HCT116 (cell line): ENCODE measurements around the gene EMB. TPM values are rescaled to one million over a fixed set of nuclear protein-coding genes. Genes with fewer than 3 reads are reported as not detected.

Source experiments
- ATAC-seq: fragments of 200-7000 bp; cut with Tn5 transposase; 2 replicates; pipeline ENCODE4 v1.9.1; 2020; ENCODE audit warnings: mild to moderate bottlenecking, moderate library complexity
- BruUV-seq: library from RNA; stranded (reverse); fragments of 400-500 nt; replicated peaks from 2 replicates; lab custom pipeline; 2021; lab: Mats Ljungman, UMichigan
- CTCF ChIA-PET: fragments of 300-600 bp; sonication (Branson Sonifier 250); formaldehyde crosslinking; loops from one replicate; lab custom pipeline; 2021; ENCODE audit warnings: antibody characterized with exemption; lab: Charles Lee
- POLR2A ChIA-PET: fragments of 300-600, 350-600 bp; sonication (Branson Sonifier 250); formaldehyde crosslinking; loops from one replicate; lab custom pipeline; 2021; ENCODE audit warnings: antibody characterized with exemption; lab: Charles Lee
- RAD21 ChIA-PET, 2 experiments: fragments of 300-600 bp; sonication (Branson Sonifier 250); formaldehyde crosslinking; loops; one replicate each; lab custom pipeline; 2023; ENCODE audit warnings: low total read pairs in 2 of 2; ENCODE audit not compliant: uncharacterized antibody in 2 of 2, unreplicated experiment in 2 of 2, low non-redundant PET in 1 of 2; lab: Charles Lee
- DNase-seq: peaks from one replicate; pipeline ENCODE4 v3.0.0-alpha.2; 2010; ENCODE audit warnings: low read depth, low spot score
- H2AFZ ChIP-seq: fragments of 200-600 bp; shearing (Covaris generic), sonication (generic); 2 replicates; pipeline ENCODE4 v1.6.1; 2017; ENCODE audit warnings: low read depth, mixed run types, mixed read lengths, antibody characterized with exemption, low read length; ENCODE audit not compliant: poor library complexity, severe bottlenecking
- H3K27ac ChIP-seq: 2 replicates; pipeline ENCODE4 v1.5.1; 2012; ENCODE audit warnings: low read depth, low read length
- H3K27me3 ChIP-seq: fragments of 200-600 bp; sonication (generic); 2 replicates; pipeline ENCODE4 v1.6.1; 2016; ENCODE audit warnings: mixed run types, low read length, mixed read lengths; ENCODE audit not compliant: insufficient read depth
- H3K36me3 ChIP-seq, 2 experiments: fragments of 200-500 bp in 1 of 2; fragments of 200-600 bp in 1 of 2; sonication (Bioruptor generic) in 1 of 2; sonication (generic) in 1 of 2; 2 replicates each; pipeline versions ENCODE4 v1.5.1 to v1.6.1; 2014 to 2016; ENCODE audit warnings: low read length in 2 of 2, inconsistent platforms in 1 of 2, mixed read lengths in 1 of 2, mixed run types in 1 of 2; ENCODE audit not compliant: insufficient read depth in 2 of 2, control insufficient read depth in 1 of 2
- H3K4me1 ChIP-seq, 2 experiments: fragments of 200-600 bp in 1 of 2; sonication (generic) in 1 of 2; 2 replicates each; pipeline versions ENCODE4 v1.5.1 to v1.6.1; 2012 to 2017; ENCODE audit warnings: low read length in 2 of 2, inconsistent platforms in 1 of 2, mild to moderate bottlenecking in 1 of 2, mixed read lengths in 1 of 2, mixed run types in 1 of 2, moderate library complexity in 1 of 2; ENCODE audit not compliant: insufficient read depth in 2 of 2, control insufficient read depth in 1 of 2
- H3K4me2 ChIP-seq: fragments of 200-600 bp; sonication (generic); 2 replicates; pipeline ENCODE4 v1.6.1; 2017; ENCODE audit warnings: mixed run types, low read length, mixed read lengths
- H3K4me3 ChIP-seq, 2 experiments: fragments of 200-600 bp in 1 of 2; sonication (generic) in 1 of 2; replicated peaks in 1 of 2; 2 replicates each; pipeline ENCODE4 v1.5.1; 2011 to 2016; ENCODE audit warnings: low read length in 2 of 2, control low read depth in 1 of 2, low read depth in 1 of 2, mild to moderate bottlenecking in 1 of 2, mixed read lengths in 1 of 2, mixed run types in 1 of 2
- H3K79me2 ChIP-seq: fragments of 200-600 bp; sonication (generic); 2 replicates; pipeline ENCODE4 v1.6.1; 2017; ENCODE audit warnings: mild to moderate bottlenecking, mixed run types, low read length, moderate library complexity, mixed read lengths; ENCODE audit not compliant: insufficient read depth
- H3K9ac ChIP-seq: fragments of 200-600 bp; sonication (generic); 2 replicates; pipeline ENCODE4 v1.6.1; 2016; ENCODE audit warnings: low read length, mixed read lengths
- H3K9me2 ChIP-seq: fragments of 200-600 bp; sonication (generic), shearing (Covaris generic); 2 replicates; pipeline ENCODE4 v1.6.1; 2017; ENCODE audit warnings: mixed run types, mild to moderate bottlenecking, moderate library complexity; ENCODE audit not compliant: insufficient read depth
- H3K9me3 ChIP-seq, 2 experiments: fragments of 200-500 bp in 1 of 2; fragments of 200-600 bp in 1 of 2; sonication (Bioruptor generic) in 1 of 2; sonication (generic) in 1 of 2; 2 replicates each; pipeline ENCODE4 v1.6.1; 2014 to 2017; ENCODE audit warnings: low read length in 2 of 2, mixed read lengths in 2 of 2, inconsistent platforms in 1 of 2, low read depth in 1 of 2, mild to moderate bottlenecking in 1 of 2, mixed run types in 1 of 2, moderate library complexity in 1 of 2; ENCODE audit not compliant: control insufficient read depth in 1 of 2, insufficient read depth in 1 of 2
- H4K20me1 ChIP-seq: fragments of 200-600 bp; sonication (generic), shearing (Covaris generic); 2 replicates; pipeline ENCODE4 v1.6.1; 2017; ENCODE audit warnings: mixed run types, mild to moderate bottlenecking, moderate library complexity; ENCODE audit not compliant: insufficient read depth
- CBX3 ChIP-seq: IDR thresholded peaks from 2 replicates; pipeline ENCODE4 v1.6.1; 2012; ENCODE audit warnings: low read depth
- CEBPB ChIP-seq: IDR thresholded peaks from 2 replicates; pipeline ENCODE4 v1.6.1; 2012; ENCODE audit warnings: low read depth
- CTCF ChIP-seq, 3 experiments: fragments of 200-600 bp in 1 of 3; sonication (generic) in 1 of 3; IDR thresholded peaks in 2 of 3; conservative IDR thresholded peaks in 1 of 3; 2 replicates each; pipeline ENCODE4 v1.5.1; 2012 to 2017; ENCODE audit warnings: low read depth in 2 of 3, low read length in 2 of 3, antibody characterized with exemption in 1 of 3, borderline replicate concordance in 1 of 3, control low read depth in 1 of 3, mild to moderate bottlenecking in 1 of 3, mixed read lengths in 1 of 3, mixed run types in 1 of 3, moderate library complexity in 1 of 3; ENCODE audit not compliant: insufficient read depth in 1 of 3
- EGR1 ChIP-seq: IDR thresholded peaks from 2 replicates; pipeline ENCODE4 v1.6.1; 2012; ENCODE audit warnings: low read depth
- EZH2 ChIP-seq: fragments of 200-600 bp; sonication (generic); IDR thresholded peaks from 2 replicates; pipeline ENCODE4 v1.6.1; 2017; ENCODE audit warnings: antibody characterized with exemption, mixed run types
- EZH2phosphoT487 ChIP-seq: fragments of 200-600 bp; IDR thresholded peaks from 2 replicates; pipeline ENCODE4 v1.6.1; 2018; ENCODE audit warnings: antibody characterized with exemption, borderline replicate concordance
- FOSL1 ChIP-seq: IDR thresholded peaks from 2 replicates; pipeline ENCODE4 v1.6.1; 2012; ENCODE audit warnings: low read depth
- MAX ChIP-seq: IDR thresholded peaks from 2 replicates; pipeline ENCODE4 v1.6.1; 2012
- POLR2A ChIP-seq: IDR thresholded peaks from 2 replicates; pipeline ENCODE4 v1.7.0; 2011; ENCODE audit warnings: borderline replicate concordance; ENCODE audit not compliant: insufficient read depth, insufficient read length; ENCODE audit errors: extremely low read depth
- POLR2AphosphoS5 ChIP-seq: IDR thresholded peaks from 2 replicates; pipeline ENCODE4 v1.6.1; 2011; ENCODE audit warnings: mild to moderate bottlenecking, low read depth, low read length, moderate library complexity
- RAD21 ChIP-seq: IDR thresholded peaks from 2 replicates; pipeline ENCODE4 v1.6.1; 2012; ENCODE audit warnings: low read depth, mild to moderate bottlenecking
- SP1 ChIP-seq: IDR thresholded peaks from 2 replicates; pipeline ENCODE4 v1.6.1; 2012; ENCODE audit warnings: low read depth
- ZFX ChIP-seq: fragments of 450-650 bp; IDR thresholded peaks from 2 replicates; pipeline ENCODE4 v1.6.1; 2017
- ZNF274 ChIP-seq: fragments of 200-500 bp; sonication (Bioruptor generic); IDR thresholded peaks from 2 replicates; pipeline ENCODE4 v1.6.1; 2014; ENCODE audit warnings: mild to moderate bottlenecking, low read depth, low read length, inconsistent platforms
- intact Hi-C: fragments of 100-400 bp; cut with micrococcal nuclease; formaldehyde crosslinking; loops from 2 replicates; pipeline ENCODE4 v1.10.0; 2022
- total RNA-seq: library from RNA; stranded (reverse); gene quantifications from one replicate; pipeline ENCODE4 v1.2.1, GENCODE V29; 2021; ENCODE audit not compliant: unreplicated experiment
- TF ChIP-seq, protein P1 (sequence below): IDR thresholded peaks from 2 replicates; pipeline ENCODE4 v1.6.1; 2012

The EMB gene
- total RNA-seq, 1 experiment from 2014 or later, result 15.2 TPM

- H2AFZ ChIP-seq, result no peak overlapping the region
- CTCF ChIA-PET, result no interaction called here
- no peak for ATAC-seq
- no peaks in the 10 kb centered on the region for H3K36me3 ChIP-seq
- H3K9me2 ChIP-seq, result no peaks in the 10 kb centered on the region
- no peak for TF ChIP-seq SP1
- TF ChIP-seq FOSL1, result no peak
- no peak for TF ChIP-seq MAX
- TF ChIP-seq CEBPB, result no peak
- no peak for TF ChIP-seq POLR2A
- TF ChIP-seq CBX3, result no peak
- no peak for TF ChIP-seq EZH2phosphoT487
- TF ChIP-seq ZFX, result no peak
- TF ChIP-seq EGR1, result no peak
- no peak for TF ChIP-seq POLR2AphosphoS5
- TF ChIP-seq EZH2, result no peak
- no peak for TF ChIP-seq RAD21
- TF ChIP-seq ZNF274, result no peak
- TF ChIP-seq, protein P1, sequence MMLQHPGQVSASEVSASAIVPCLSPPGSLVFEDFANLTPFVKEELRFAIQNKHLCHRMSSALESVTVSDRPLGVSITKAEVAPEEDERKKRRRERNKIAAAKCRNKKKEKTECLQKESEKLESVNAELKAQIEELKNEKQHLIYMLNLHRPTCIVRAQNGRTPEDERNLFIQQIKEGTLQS, result no peak
- TF ChIP-seq CTCF (IDR thresholded peaks at IDR 0.05 in 2 of 3, conservative IDR thresholded peaks at IDR 0.05 in 1 of 3; ENCODE audit: borderline replicate concordance in 1 of 3, insufficient read depth in 1 of 3, low read depth in 2 of 3, low read length in 2 of 3), result no peak
- H3K4me3 ChIP-seq, result no peak overlapping the region
- H3K27me3 ChIP-seq, result no peaks in the 10 kb centered on the region
- H3K4me2 ChIP-seq, result no peak overlapping the region
- POLR2A ChIA-PET, result no interaction called here
- intact Hi-C loops, result no loop called here
- DNase-seq, result no peak
- RAD21 ChIA-PET, result no interaction called here
- H3K79me2 ChIP-seq, result no peaks in the 10 kb centered on the region
- H3K27ac ChIP-seq, result no peak overlapping the region
- no TSS peak for BruUV-seq
- H3K9ac ChIP-seq, result no peak overlapping the region
- H3K4me1 ChIP-seq, result no peaks in the 10 kb centered on the region
- no peaks in the 10 kb centered on the region for H3K9me3 ChIP-seq
- no peaks in the 10 kb centered on the region for H4K20me1 ChIP-seq
Observed at GRCh38 chr5:50401336-50401735, 39.8 kb downstream of the EMB start.
